K562 (cell line): Measurements from ENCODE around the gene APBB2.

ENCODE experiments used
- ETS2 ChIP-seq: IDR thresholded peaks from 2 replicates; pipeline ENCODE4 v1.6.1; 2016; ENCODE audit warnings: borderline replicate concordance, missing genetic modification characterization, mild to moderate bottlenecking, moderate library complexity, missing compliant biosample characterization; ENCODE audit not compliant: poor library complexity, severe bottlenecking
- EZH2 ChIP-seq: IDR thresholded peaks from 2 replicates; pipeline ENCODE4 v1.6.1; 2012; ENCODE audit warnings: low read depth, mild to moderate bottlenecking, inconsistent platforms, low read length, borderline replicate concordance
- GATAD2A ChIP-seq: fragments of 450-650 bp; IDR thresholded peaks from 2 replicates; pipeline ENCODE4 v1.6.1; 2017
- KAT7 ChIP-seq: sonication (generic); formaldehyde crosslinking; IDR thresholded peaks from 2 replicates; pipeline ENCODE4 v1.8.0; 2022; ENCODE audit warnings: missing genetic modification reagents, mild to moderate bottlenecking, borderline replicate concordance
- NFYB ChIP-seq: IDR thresholded peaks from 2 replicates; pipeline ENCODE4 v1.6.1; 2011; ENCODE audit warnings: mild to moderate bottlenecking, moderate library complexity; ENCODE audit not compliant: insufficient read length; ENCODE audit errors: extremely low read depth
- POLR2A ChIP-seq: fragments of 450-650 bp; conservative IDR thresholded peaks from 2 replicates; pipeline ENCODE4 v1.6.1; 2016
- STAT5B ChIP-seq: fragments of 250-450 bp; sonication (Bioruptor Pico); IDR thresholded peaks from 2 replicates; pipeline ENCODE4 v1.8.0; 2021; ENCODE audit warnings: mild to moderate bottlenecking, inconsistent platforms
- ZFX ChIP-seq: sonication (generic); formaldehyde crosslinking; IDR thresholded peaks from 2 replicates; pipeline ENCODE4 v1.8.0; 2022; ENCODE audit warnings: mild to moderate bottlenecking, missing genetic modification reagents, moderate library complexity
- ZNF274 ChIP-seq: IDR thresholded peaks from 2 replicates; pipeline ENCODE4 v1.6.1; 2011; ENCODE audit warnings: low read depth, mild to moderate bottlenecking, low read length, moderate library complexity, borderline replicate concordance
- ZNF384 ChIP-seq: IDR thresholded peaks from 2 replicates; pipeline ENCODE4 v1.6.1; 2012; ENCODE audit warnings: low read depth, low read length, improper control_type of control experiment
- TF ChIP-seq, protein P1 (sequence below): sonication (generic); formaldehyde crosslinking; IDR thresholded peaks from 2 replicates; pipeline ENCODE4 v1.8.1; 2023; ENCODE audit warnings: mild to moderate bottlenecking, missing genetic modification reagents
- TF ChIP-seq, protein P2 (sequence below), 3 experiments: IDR thresholded peaks in 2 of 3; conservative IDR thresholded peaks in 1 of 3; 2 replicates each; pipeline ENCODE4 v1.5.1; 2011 to 2012; ENCODE audit warnings: low read length in 3 of 3, mild to moderate bottlenecking in 3 of 3, control low read depth in 2 of 3, improper control_type of control experiment in 1 of 3, inconsistent platforms in 1 of 3, low read depth in 1 of 3, mixed read lengths in 1 of 3, moderate library complexity in 1 of 3; ENCODE audit not compliant: insufficient read depth in 2 of 3
- TF ChIP-seq, protein P3 (sequence below): fragments of 250-450 bp; sonication (Bioruptor Pico); IDR thresholded peaks from 2 replicates; pipeline ENCODE4 v1.8.0; 2021; ENCODE audit warnings: moderate library complexity, mild to moderate bottlenecking, inconsistent platforms
- TF ChIP-seq, protein P4 (sequence below): sonication (generic); formaldehyde crosslinking; IDR thresholded peaks from 2 replicates; pipeline ENCODE4 v1.8.0; 2022; ENCODE audit warnings: mild to moderate bottlenecking, missing genetic modification reagents, borderline replicate concordance

DNA sequence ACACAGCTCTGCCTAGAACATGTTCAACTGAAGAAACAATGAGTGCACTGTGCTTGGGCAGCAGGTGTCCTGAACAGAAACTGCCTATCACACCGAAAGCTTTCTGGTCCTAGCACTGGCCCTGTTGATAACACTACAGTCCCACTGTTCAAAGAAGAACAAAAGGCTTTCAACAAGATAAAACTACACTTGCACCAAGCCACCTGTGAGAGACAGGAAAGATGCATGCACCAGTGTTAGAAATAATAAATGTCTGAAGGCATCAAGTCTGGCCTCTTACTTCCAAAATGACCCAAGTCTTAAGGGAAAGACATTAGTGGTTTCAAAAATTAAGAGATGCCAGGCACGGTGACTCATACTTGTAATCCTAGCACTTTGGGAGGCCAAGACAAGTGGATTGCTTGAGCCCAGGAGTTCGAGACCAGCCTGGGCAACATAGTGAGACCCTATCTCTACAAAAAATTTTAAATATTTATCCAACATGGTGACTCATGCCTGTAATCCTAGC is 68.7 kb downstream of the APBB2 start:
- TF ChIP-seq KAT7 (CRISPR knock-in tag), result no peak
- TF ChIP-seq STAT5B (CRISPR knock-in tag), result no peak
- TF ChIP-seq ETS2, result no peak
- no peak for TF ChIP-seq ZFX (CRISPR knock-in tag)
- TF ChIP-seq GATAD2A, result no peak
- TF ChIP-seq ZNF384, result no peak
- no peak for TF ChIP-seq ZNF274
- TF ChIP-seq, protein P1, sequence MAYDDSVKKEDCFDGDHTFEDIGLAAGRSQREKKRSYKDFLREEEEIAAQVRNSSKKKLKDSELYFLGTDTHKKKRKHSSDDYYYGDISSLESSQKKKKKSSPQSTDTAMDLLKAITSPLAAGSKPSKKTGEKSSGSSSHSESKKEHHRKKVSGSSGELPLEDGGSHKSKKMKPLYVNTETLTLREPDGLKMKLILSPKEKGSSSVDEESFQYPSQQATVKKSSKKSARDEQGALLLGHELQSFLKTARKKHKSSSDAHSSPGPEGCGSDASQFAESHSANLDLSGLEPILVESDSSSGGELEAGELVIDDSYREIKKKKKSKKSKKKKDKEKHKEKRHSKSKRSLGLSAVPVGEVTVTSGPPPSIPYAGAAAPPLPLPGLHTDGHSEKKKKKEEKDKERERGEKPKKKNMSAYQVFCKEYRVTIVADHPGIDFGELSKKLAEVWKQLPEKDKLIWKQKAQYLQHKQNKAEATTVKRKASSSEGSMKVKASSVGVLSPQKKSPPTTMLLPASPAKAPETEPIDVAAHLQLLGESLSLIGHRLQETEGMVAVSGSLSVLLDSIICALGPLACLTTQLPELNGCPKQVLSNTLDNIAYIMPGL (CRISPR knock-in tag), result no peak
- TF ChIP-seq, protein P2, sequence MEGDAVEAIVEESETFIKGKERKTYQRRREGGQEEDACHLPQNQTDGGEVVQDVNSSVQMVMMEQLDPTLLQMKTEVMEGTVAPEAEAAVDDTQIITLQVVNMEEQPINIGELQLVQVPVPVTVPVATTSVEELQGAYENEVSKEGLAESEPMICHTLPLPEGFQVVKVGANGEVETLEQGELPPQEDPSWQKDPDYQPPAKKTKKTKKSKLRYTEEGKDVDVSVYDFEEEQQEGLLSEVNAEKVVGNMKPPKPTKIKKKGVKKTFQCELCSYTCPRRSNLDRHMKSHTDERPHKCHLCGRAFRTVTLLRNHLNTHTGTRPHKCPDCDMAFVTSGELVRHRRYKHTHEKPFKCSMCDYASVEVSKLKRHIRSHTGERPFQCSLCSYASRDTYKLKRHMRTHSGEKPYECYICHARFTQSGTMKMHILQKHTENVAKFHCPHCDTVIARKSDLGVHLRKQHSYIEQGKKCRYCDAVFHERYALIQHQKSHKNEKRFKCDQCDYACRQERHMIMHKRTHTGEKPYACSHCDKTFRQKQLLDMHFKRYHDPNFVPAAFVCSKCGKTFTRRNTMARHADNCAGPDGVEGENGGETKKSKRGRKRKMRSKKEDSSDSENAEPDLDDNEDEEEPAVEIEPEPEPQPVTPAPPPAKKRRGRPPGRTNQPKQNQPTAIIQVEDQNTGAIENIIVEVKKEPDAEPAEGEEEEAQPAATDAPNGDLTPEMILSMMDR (IDR thresholded peaks at IDR 0.05 in 2 of 3, conservative IDR thresholded peaks at IDR 0.05 in 1 of 3; ENCODE audit: insufficient read depth in 2 of 3, low read depth in 1 of 3, low read length in 3 of 3), result no peak
- TF ChIP-seq, protein P3, sequence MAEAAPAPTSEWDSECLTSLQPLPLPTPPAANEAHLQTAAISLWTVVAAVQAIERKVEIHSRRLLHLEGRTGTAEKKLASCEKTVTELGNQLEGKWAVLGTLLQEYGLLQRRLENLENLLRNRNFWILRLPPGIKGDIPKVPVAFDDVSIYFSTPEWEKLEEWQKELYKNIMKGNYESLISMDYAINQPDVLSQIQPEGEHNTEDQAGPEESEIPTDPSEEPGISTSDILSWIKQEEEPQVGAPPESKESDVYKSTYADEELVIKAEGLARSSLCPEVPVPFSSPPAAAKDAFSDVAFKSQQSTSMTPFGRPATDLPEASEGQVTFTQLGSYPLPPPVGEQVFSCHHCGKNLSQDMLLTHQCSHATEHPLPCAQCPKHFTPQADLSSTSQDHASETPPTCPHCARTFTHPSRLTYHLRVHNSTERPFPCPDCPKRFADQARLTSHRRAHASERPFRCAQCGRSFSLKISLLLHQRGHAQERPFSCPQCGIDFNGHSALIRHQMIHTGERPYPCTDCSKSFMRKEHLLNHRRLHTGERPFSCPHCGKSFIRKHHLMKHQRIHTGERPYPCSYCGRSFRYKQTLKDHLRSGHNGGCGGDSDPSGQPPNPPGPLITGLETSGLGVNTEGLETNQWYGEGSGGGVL (CRISPR knock-in tag), result no peak
- TF ChIP-seq, protein P4, sequence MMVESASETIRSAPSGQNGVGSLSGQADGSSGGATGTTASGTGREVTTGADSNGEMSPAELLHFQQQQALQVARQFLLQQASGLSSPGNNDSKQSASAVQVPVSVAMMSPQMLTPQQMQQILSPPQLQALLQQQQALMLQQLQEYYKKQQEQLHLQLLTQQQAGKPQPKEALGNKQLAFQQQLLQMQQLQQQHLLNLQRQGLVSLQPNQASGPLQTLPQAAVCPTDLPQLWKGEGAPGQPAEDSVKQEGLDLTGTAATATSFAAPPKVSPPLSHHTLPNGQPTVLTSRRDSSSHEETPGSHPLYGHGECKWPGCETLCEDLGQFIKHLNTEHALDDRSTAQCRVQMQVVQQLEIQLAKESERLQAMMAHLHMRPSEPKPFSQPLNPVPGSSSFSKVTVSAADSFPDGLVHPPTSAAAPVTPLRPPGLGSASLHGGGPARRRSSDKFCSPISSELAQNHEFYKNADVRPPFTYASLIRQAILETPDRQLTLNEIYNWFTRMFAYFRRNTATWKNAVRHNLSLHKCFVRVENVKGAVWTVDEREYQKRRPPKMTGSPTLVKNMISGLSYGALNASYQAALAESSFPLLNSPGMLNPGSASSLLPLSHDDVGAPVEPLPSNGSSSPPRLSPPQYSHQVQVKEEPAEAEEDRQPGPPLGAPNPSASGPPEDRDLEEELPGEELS (CRISPR knock-in tag), result no peak
- TF ChIP-seq NFYB, result no peak
- TF ChIP-seq POLR2A, result no peak
- TF ChIP-seq EZH2, result no peak
